ENCODE results near the gene AP4E1.
"Not testable (repeated sequence)": the region's sequence is repeated elsewhere in the genome, so short reads cannot be mapped to it uniquely, and the experiment has no call there.

The AP4E1 gene

DNA sequence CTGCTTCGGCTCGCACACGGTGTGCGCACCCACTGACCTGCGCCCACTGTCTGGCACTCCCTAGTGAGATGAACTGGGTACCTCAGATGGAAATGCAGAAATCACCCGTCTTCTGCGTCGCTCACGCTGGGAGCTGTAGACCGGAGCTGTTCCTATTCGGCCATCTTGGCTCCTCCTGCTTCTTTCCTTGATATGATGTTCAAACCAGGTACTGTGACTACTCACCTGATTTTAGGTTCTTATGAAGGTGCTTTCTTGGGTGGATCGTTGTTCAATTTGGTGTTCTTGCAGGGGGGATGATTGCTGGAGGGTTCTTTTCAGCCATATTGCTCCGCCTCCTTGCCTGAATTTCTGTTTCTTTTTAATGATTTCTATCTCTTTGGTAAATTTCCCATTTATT is 129.0 kb downstream of the AP4E1 start:
- ATAC-seq (ENCODE audit: low read depth); H3K4me1 Mint-ChIP-seq; H3K4me3 Mint-ChIP-seq; H3K27ac Mint-ChIP-seq; H3K9me3 Mint-ChIP-seq; DNase-seq (ENCODE audit: low spot score in 2 of 2); H3K27me3 Mint-ChIP-seq: not testable (repeated sequence)
- H3K36me3 Mint-ChIP-seq = peaks cover 13% of the 10 kb centered on the region

DNA sequence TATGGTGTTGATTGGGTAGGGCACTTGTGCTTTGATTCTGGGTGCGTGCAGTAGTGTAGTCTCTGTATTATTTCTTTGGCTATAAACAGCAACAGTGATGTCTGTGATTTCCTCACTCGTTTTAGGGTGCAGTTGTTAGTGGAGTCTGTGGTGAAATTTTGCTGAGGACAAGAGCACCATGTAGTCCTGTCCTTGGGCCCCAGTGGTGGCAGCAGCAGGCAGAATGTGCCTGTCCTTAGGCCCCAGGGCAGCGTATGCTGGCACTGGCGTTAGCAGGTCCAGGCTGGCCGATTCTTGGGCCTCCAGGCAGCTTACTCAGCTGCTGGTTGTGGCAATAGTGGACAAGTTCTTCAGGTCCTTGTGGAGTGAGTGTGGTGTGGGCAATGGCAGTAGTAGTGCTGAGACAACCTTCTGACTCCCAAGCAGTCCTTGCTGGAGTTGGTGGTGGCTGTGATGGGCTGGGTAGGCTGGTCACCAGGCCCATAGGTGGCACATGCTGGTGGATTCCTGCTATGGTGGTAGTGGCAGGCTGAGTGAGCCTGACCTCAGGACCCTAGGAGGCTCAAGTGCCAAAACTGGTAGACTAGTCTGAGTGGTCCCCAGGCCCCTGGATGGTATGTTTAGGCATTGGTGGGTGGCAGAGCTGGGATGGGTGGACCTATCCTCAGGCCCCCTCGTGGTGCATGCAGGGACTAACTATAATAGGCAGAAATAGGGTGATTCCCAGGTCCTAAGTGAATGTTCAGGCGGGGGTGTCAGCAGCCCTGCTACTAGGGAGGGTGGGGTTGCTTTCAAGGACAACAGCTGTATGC is 129.9 kb downstream of the AP4E1 start:
- H3K9me3 Mint-ChIP-seq = peaks cover 2% of the 10 kb centered on the region
- peaks cover 13% of the 10 kb centered on the region for H3K36me3 Mint-ChIP-seq
- H3K27me3 Mint-ChIP-seq = no peaks in the 10 kb centered on the region
- no peak overlapping the region for H3K4me3 Mint-ChIP-seq
- no peak for ATAC-seq (ENCODE audit: low read depth)
- no peak overlapping the region for H3K27ac Mint-ChIP-seq
- H3K4me1 Mint-ChIP-seq = no peaks in the 10 kb centered on the region
- no peak for DNase-seq (ENCODE audit: low spot score in 2 of 2)

DNA sequence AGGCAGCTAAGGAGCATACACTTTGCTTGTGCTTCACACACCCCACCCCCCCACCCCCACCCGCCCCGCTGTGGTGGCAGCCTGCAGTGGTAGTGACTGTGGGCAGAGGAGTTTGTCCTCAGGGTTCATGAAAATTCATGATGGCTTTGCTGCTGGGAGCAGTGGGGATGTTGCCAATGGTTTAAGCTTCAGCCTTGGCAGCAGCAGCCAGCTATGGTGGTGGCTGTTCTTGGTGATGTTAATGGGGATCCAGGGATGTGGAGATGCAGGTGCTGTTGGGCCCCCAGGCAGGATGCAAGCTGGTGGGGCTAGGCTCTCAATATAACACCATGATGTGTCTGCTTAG is 130.5 kb downstream of the AP4E1 start:
- Mint-ChIP-seq H3K9me3 (peaks cover 2% of the 10 kb centered on the region), H3K4me1 (no peaks in the 10 kb centered on the region), H3K27ac (no peak overlapping the region), H3K36me3 (peaks cover 13% of the 10 kb centered on the region), H3K27me3 (peaks cover 2% of the 10 kb centered on the region), H3K4me3 (no peak overlapping the region)
- no peak for ATAC-seq (ENCODE audit: low read depth)
- no peak for DNase-seq (ENCODE audit: low spot score in 2 of 2)

DNA sequence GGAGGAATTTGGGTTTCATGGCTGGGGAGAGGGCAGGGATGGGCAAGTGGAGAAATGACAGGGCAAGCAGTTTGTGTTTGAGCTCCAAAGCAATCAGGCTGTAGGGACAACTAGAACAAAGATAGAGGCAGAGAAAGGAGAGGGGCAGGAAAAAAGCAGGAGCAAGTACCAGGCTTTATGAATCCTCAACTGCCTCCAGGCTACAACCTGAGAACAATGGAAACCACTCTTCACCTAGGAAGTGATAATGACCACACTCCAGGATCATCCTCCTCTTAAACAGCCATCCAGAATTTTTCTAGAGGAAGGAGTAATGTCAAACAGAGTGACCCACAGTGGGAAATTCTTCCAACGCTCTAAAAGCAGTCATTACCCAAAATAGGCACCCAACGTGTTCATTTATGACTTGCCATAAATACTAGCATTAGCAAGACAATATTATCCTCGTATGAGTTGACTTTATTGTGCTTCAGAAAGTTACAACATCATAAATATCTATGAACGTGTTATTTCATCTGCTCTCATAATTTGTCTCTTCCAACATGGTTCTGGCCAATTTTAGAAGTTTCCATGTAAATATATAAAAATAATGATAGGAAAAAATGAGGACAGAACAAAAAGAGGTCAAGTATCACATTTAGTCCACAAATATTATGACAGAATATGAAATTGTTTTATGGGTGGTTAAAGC is 135.7 kb downstream of the AP4E1 start:
- H3K27ac Mint-ChIP-seq = no peak overlapping the region
- ATAC-seq (ENCODE audit: low read depth) = no peak
- H3K9me3 Mint-ChIP-seq = no peaks in the 10 kb centered on the region
- peaks cover 2% of the 10 kb centered on the region for H3K36me3 Mint-ChIP-seq
- peaks cover 4% of the 10 kb centered on the region for H3K27me3 Mint-ChIP-seq
- peaks cover 7% of the 10 kb centered on the region for H3K4me1 Mint-ChIP-seq
- no peak overlapping the region for H3K4me3 Mint-ChIP-seq
- DNase-seq (ENCODE audit: low spot score in 2 of 2) = no peak

DNA sequence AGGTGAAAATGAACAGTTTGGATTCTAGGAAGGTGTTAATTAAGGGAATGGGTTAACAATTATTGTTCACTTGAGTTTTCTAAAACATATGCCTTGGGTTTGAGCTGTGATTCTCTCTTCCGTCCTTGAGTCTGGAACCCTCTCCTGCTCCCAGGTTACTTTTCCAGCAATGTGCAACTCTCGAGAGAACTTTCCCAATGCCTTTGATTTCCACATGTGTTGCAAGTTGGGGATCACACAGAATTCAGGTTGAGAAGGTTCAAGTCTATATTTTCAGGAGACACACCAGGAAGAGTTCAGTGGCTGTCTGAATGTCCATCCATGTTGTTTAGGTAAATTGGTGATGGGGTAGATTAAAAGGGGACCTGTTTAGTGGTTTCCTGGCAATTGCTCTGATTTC is 137.5 kb downstream of the AP4E1 start:
- peaks cover 2% of the 10 kb centered on the region for H3K36me3 Mint-ChIP-seq
- H3K27me3 Mint-ChIP-seq = peaks cover 4% of the 10 kb centered on the region
- no peak overlapping the region for H3K4me3 Mint-ChIP-seq
- H3K27ac Mint-ChIP-seq = no peak overlapping the region
- H3K9me3 Mint-ChIP-seq = no peaks in the 10 kb centered on the region
- peaks cover 7% of the 10 kb centered on the region for H3K4me1 Mint-ChIP-seq
- ATAC-seq (ENCODE audit: low read depth) (no peak), DNase-seq (ENCODE audit: low spot score in 2 of 2) (no peak)

DNA sequence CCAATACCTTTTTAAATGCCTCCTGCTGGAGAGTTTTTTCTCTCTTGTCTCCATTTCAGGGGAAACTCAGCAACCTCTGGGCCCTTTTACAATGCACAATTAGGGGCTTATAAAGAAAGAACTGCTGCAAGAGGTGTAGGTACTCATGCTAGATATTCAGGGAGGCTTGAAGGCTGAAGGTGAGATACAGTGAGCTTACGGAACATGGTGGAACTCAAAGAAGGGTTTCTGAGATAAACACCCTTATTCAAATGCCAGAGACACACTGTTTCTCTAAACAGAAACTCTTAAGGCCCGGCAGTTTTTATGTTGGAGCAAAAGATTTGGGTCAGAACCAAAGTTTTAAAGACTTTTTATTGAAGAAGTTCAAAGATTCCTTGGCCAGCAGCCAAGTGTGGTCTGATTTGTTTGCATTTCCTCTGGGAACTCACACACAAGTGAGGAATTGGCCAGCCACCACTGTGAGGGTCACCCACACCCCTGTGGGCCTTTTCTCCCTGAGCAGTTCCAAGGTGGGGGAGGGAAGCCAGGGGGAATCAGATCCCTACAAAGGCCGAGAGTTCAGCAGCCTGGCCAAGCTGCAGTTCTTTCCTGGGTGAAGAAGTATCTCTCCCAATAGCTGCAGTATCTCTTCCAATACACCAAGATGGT is 138.4 kb downstream of the AP4E1 start:
- Mint-ChIP-seq H3K4me1 (peaks cover 7% of the 10 kb centered on the region), H3K27ac (no peak overlapping the region), H3K9me3 (no peaks in the 10 kb centered on the region), H3K4me3 (no peak overlapping the region), H3K36me3 (peaks cover 2% of the 10 kb centered on the region), H3K27me3 (peaks cover 4% of the 10 kb centered on the region)
- DNase-seq (ENCODE audit: low spot score in 2 of 2) (no peak), ATAC-seq (ENCODE audit: low read depth) (no peak)

DNA sequence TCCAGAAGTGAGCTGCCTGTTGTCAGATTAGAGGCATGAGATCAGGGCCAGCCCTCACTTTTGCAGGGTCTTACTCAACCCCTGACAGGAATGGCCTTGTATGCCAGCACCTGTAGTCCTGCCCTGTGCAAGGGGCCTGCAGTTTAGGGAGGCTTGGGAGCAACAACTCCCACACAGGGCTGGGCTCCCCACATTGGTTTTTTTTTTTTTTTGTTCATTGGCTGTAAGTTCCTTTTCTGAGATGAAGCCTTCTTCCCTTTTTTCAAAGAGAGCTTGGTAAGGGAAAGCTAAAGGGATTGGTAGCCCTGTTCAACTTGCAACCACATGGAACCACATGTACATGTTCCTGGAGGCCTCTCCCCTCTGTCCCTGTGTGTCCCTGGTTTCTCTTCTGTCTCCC is 139.8 kb downstream of the AP4E1 start:
- Mint-ChIP-seq H3K4me1 (peaks cover 7% of the 10 kb centered on the region), H3K36me3 (no peaks in the 10 kb centered on the region), H3K27me3 (peaks cover 5% of the 10 kb centered on the region), H3K4me3 (no peak overlapping the region), H3K27ac (no peak overlapping the region), H3K9me3 (no peaks in the 10 kb centered on the region)
- ATAC-seq (ENCODE audit: low read depth) (no peak), DNase-seq (ENCODE audit: low spot score in 2 of 2) (no peak)

DNA sequence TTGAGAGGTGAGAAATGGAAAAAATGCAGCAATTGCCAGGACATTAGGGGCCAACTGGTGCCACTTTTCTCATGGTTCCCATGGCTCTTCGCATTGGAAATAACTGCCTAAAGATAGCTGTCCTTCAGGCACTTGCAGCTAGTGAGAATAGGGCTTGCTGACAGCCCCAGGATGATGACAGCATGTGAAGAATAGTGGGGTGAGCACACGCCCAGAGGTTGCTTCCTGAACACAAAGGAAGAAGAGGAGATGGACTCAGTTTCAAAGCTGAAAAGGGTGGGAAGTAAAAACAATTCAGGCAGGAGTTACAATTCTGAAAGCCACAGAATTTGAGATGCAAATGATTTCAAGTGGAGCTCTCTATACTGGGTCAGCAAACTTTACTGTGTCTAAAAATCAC is 140.6 kb downstream of the AP4E1 start:
- H3K36me3 Mint-ChIP-seq = no peaks in the 10 kb centered on the region
- H3K4me1 Mint-ChIP-seq = peaks cover 7% of the 10 kb centered on the region
- ATAC-seq (ENCODE audit: low read depth) (no peak), DNase-seq (ENCODE audit: low spot score in 2 of 2) (no peak)
- no peak overlapping the region for H3K27ac Mint-ChIP-seq
- no peaks in the 10 kb centered on the region for H3K9me3 Mint-ChIP-seq
- H3K4me3 Mint-ChIP-seq = no peak overlapping the region
- H3K27me3 Mint-ChIP-seq = peaks cover 3% of the 10 kb centered on the region

DNA sequence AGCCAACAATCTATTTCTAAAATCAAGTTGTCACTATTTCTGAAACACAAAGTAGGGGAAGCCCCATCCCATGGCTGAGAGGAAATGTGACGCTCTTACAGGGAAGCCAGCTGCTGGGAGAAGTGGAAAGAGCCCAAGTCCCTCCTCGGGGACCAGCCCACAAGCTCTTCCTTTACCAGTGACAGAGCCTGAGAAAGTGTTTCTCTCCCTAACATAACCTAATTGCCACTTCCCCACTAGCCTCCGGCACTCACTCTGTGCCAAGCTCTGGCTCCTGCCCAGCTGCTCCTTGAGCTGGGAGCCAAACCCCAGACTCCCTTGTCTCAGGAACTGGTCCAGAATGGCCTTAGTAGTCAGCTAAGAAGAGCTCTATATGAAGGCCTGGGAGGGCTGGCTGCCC is 143.3 kb downstream of the AP4E1 start:
- no peak for ATAC-seq (ENCODE audit: low read depth)
- Mint-ChIP-seq H3K4me1 (peaks cover 7% of the 10 kb centered on the region), H3K4me3 (no peak overlapping the region), H3K36me3 (no peaks in the 10 kb centered on the region), H3K27ac (no peak overlapping the region), H3K27me3 (peaks cover 3% of the 10 kb centered on the region), H3K9me3 (no peaks in the 10 kb centered on the region)
- no peak for DNase-seq (ENCODE audit: low spot score in 2 of 2)

DNA sequence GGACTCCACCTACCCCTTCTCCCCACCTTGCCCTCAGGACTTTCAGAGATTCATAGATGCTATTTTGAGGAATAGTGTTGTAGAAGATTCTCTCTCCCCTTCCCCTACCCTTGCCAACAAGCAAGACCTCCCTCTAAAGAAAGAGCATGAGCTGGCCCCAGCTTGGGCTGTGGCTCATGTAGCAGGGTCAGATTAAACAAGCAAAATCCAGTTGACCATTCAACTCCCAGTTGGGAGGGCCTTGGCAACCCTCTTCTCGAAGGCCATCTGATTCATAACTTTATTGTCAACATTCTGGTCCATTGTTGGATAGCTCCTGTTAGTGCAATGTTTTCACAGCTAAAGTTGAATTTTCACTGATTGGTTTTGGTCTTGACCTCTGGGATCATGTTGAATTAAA is 145.1 kb downstream of the AP4E1 start:
- DNase-seq (ENCODE audit: low spot score in 2 of 2) (no peak), ATAC-seq (ENCODE audit: low read depth) (no peak)
- peaks cover 3% of the 10 kb centered on the region for H3K27me3 Mint-ChIP-seq
- no peaks in the 10 kb centered on the region for H3K36me3 Mint-ChIP-seq
- H3K4me1 Mint-ChIP-seq = peaks cover 2% of the 10 kb centered on the region
- H3K9me3 Mint-ChIP-seq = no peaks in the 10 kb centered on the region
- no peak overlapping the region for H3K4me3 Mint-ChIP-seq
- no peak overlapping the region for H3K27ac Mint-ChIP-seq

DNA sequence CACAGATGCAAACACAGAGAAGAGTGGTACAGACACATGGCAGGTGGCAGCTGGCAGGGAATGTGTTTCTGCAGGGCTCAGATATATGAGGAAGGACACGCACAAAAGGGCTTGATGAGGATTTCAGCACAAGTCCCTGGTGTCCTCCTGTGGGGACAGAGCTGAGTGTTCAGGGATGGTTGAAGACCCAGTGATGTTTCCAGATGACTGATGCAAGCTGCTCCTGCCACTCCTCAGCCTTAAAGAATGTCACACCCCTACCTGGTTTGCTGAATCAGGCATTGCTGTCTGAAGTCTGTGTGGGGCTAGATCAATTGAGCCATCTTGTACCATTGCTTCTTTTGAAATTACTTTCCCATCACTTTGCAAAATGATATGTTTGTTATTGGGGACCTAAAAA is 146.1 kb downstream of the AP4E1 start:
- Mint-ChIP-seq H3K4me3 (no peak overlapping the region), H3K27me3 (peaks cover 3% of the 10 kb centered on the region), H3K9me3 (no peaks in the 10 kb centered on the region), H3K27ac (no peak overlapping the region), H3K4me1 (no peaks in the 10 kb centered on the region), H3K36me3 (no peaks in the 10 kb centered on the region)
- DNase-seq (ENCODE audit: low spot score in 2 of 2) (no peak), ATAC-seq (ENCODE audit: low read depth) (no peak)
